HL-60 (cell line): ENCODE data around the gene CEP85.
"Not testable (repeated sequence)": the region's sequence is repeated elsewhere in the genome, so short reads cannot be mapped to it uniquely, and the experiment has no call there.

Experiments
- DNase-seq, 2 experiments: peaks; one replicate each; pipeline ENCODE4 v3.0.0-alpha.2; 2010 to 2020; ENCODE audit warnings: low read depth in 1 of 2, low spot score in 1 of 2
- H3K27ac ChIP-seq: fragments of 250-450 bp; sonication (Bioruptor Pico); replicated peaks from 2 replicates; pipeline ENCODE4 v1.5.1; 2020; ENCODE audit warnings: mild to moderate bottlenecking, moderate library complexity
- H3K27me3 ChIP-seq: fragments of 250-450 bp; sonication (Bioruptor Pico); 2 replicates; pipeline ENCODE4 v1.5.1; 2021; ENCODE audit warnings: mild to moderate bottlenecking, moderate library complexity; ENCODE audit not compliant: insufficient read depth, poor library complexity, severe bottlenecking
- H3K4me3 ChIP-seq: replicated peaks from 2 replicates; pipeline ENCODE4 v1.5.1; 2011; ENCODE audit warnings: mild to moderate bottlenecking, control low read depth, low read length; ENCODE audit not compliant: insufficient read depth
- CTCF ChIP-seq: IDR thresholded peaks from one replicate; pipeline ENCODE4 v1.5.1; 2011; ENCODE audit warnings: low read length, control low read depth, inconsistent platforms; ENCODE audit not compliant: insufficient read depth
- GABPA ChIP-seq: IDR thresholded peaks from 2 replicates; pipeline ENCODE4 v1.6.1; 2012; ENCODE audit warnings: low read depth
- POLR2AphosphoS5 ChIP-seq: IDR thresholded peaks from 2 replicates; pipeline ENCODE4 v1.6.1; 2012; ENCODE audit warnings: low read depth
- SPI1 ChIP-seq: IDR thresholded peaks from 2 replicates; pipeline ENCODE4 v1.6.1; 2012; ENCODE audit warnings: low read depth, mild to moderate bottlenecking, borderline replicate concordance
- TF ChIP-seq, protein P1 (sequence below): IDR thresholded peaks from 2 replicates; pipeline ENCODE4 v1.6.1; 2012; ENCODE audit warnings: low read depth; ENCODE audit not compliant: insufficient replicate concordance

The CEP85 gene

GRCh38 chr1:26307966-26308899 is 74.2 kb downstream of the CEP85 start:
- DNase-seq, H3K4me3 ChIP-seq, H3K27me3 ChIP-seq: not testable (repeated sequence)
- TF ChIP-seq SPI1 = peak; percentile 74
- H3K27ac ChIP-seq = peak overlapping the region; percentile 87

GRCh38 chr1:26314501-26314900 is 80.5 kb downstream of the CEP85 start:
- Histone ChIP-seq H3K27ac (no peak overlapping the region; the same call in 1 of the 2 replicates), H3K4me3 (no peak overlapping the region), H3K27me3 (no peaks in the 10 kb centered on the region)
- TF ChIP-seq, protein P1, sequence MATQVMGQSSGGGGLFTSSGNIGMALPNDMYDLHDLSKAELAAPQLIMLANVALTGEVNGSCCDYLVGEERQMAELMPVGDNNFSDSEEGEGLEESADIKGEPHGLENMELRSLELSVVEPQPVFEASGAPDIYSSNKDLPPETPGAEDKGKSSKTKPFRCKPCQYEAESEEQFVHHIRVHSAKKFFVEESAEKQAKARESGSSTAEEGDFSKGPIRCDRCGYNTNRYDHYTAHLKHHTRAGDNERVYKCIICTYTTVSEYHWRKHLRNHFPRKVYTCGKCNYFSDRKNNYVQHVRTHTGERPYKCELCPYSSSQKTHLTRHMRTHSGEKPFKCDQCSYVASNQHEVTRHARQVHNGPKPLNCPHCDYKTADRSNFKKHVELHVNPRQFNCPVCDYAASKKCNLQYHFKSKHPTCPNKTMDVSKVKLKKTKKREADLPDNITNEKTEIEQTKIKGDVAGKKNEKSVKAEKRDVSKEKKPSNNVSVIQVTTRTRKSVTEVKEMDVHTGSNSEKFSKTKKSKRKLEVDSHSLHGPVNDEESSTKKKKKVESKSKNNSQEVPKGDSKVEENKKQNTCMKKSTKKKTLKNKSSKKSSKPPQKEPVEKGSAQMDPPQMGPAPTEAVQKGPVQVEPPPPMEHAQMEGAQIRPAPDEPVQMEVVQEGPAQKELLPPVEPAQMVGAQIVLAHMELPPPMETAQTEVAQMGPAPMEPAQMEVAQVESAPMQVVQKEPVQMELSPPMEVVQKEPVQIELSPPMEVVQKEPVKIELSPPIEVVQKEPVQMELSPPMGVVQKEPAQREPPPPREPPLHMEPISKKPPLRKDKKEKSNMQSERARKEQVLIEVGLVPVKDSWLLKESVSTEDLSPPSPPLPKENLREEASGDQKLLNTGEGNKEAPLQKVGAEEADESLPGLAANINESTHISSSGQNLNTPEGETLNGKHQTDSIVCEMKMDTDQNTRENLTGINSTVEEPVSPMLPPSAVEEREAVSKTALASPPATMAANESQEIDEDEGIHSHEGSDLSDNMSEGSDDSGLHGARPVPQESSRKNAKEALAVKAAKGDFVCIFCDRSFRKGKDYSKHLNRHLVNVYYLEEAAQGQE = no peak
- TF ChIP-seq SPI1 = no peak
- TF ChIP-seq GABPA = no peak
- no peak for TF ChIP-seq POLR2AphosphoS5
- no peak for TF ChIP-seq CTCF
- DNase-seq = no peak

DNA sequence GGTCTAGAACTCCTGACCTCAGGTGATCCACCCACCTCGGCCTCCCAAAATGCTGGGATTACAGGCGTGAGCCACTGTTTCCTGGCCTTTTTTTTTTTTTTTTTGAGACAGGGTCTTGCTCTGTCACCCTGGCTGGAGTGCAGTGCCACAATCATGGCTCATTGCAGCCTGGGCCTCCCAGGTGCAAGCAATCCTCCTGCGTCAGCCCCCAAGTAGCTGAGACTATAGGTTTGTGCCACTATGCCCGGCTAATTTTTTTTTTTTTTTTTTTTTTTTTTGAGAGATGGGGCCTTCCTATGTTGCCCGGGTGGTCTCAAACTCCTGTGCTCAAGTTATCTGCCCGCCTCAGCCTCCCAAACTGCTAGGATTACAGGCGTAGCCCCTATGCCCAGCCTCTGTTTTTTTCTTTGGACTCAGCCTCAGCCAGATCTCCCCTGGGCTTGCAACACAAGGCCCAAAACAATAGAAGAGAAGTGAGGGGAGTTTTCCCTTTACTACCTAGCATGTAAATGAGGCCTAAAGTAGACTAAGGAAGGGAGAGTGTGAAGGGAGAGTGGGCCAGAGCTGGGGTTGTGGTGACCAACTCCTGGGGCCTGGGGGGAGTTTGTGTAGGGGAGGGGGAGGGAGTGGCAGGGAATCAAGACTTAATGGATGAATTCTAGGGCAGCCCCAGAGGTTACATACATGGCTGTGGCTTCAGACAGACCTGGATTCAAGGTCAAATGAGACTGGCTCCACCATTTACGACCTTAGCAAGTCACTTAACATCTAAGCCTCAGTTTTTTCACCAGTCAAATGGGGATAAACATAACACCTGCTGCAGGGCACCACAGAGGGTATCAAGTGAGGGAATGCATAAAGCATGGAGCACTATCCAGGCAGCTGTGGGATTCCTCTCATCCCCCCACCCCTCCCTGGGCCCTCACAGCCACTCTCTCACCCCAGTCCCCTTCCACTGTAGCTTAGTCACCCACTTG is 82.2 kb downstream of the CEP85 start:
- peak overlapping the region; percentile 40 for H3K27ac ChIP-seq
- TF ChIP-seq POLR2AphosphoS5 (no peak), SPI1 (no peak), GABPA (no peak), CTCF (no peak)
- TF ChIP-seq, protein P1 = no peak
- no peak for DNase-seq
- no peak overlapping the region for H3K4me3 ChIP-seq
- H3K27me3 ChIP-seq = no peaks in the 10 kb centered on the region

- no peak for DNase-seq
- TF ChIP-seq, protein P1 = no peak
- TF ChIP-seq SPI1 (peak; percentile 87), CTCF (no peak), POLR2AphosphoS5 (no peak)
- H3K4me3 ChIP-seq = no peak overlapping the region
- H3K27ac ChIP-seq = peak overlapping the region; percentile 42
- no peaks in the 10 kb centered on the region for H3K27me3 ChIP-seq
Measured at GRCh38 chr1:26317146-26317545, 83.1 kb downstream of the CEP85 start.
